Activated naive CD8-positive, alpha-beta T cell treated with anti-CD3 and anti-CD28 coated beads, Interleukin-2, amount 50 U/mL, for 24 hours (primary cell): ENCODE results near the gene ADSS2.
"Not testable (repeated sequence)": the region's sequence is repeated elsewhere in the genome, so short reads cannot be mapped to it uniquely, and the experiment has no call there.

Experiments used
- ATAC-seq: fragments of 150-1000 bp; cut with Tn5 transposase; one replicate; pipeline ENCODE4 v1.10.0; 2021
- DNase-seq: peaks from one replicate; pipeline ENCODE4 v3.0.0; 2021
- H3K27ac Mint-ChIP-seq: one replicate; pipeline ENCODE4 v1.8.0; 2021; ENCODE audit warnings: mild to moderate bottlenecking, mixed read lengths
- H3K27me3 Mint-ChIP-seq: one replicate; pipeline ENCODE4 v1.8.0; 2021; ENCODE audit warnings: mixed read lengths
- H3K36me3 Mint-ChIP-seq: one replicate; pipeline ENCODE4 v1.8.0; 2021; ENCODE audit warnings: low read depth, mixed read lengths
- H3K4me1 Mint-ChIP-seq: one replicate; pipeline ENCODE4 v1.8.0; 2021; ENCODE audit warnings: mixed read lengths
- H3K4me3 Mint-ChIP-seq: one replicate; pipeline ENCODE4 v1.8.0; 2021; ENCODE audit warnings: mild to moderate bottlenecking, moderate library complexity, mixed read lengths
- H3K9me3 Mint-ChIP-seq: one replicate; pipeline ENCODE4 v1.8.0; 2021; ENCODE audit warnings: mixed read lengths

ADSS2 gene

GRCh38 chr1:244451539-244451950 lies at the start of gene ADSS2:
TSS of gene ADSS2 (minus strand) at chr1:244451909. CDS start at chr1:244451817, 92 bp downstream.
- peaks cover 4% of the 10 kb centered on the region for H3K9me3 Mint-ChIP-seq
- H3K36me3 Mint-ChIP-seq = peaks cover 37% of the 10 kb centered on the region
- peak within 1 kb of the TSS; percentile 94 for H3K27ac Mint-ChIP-seq
- H3K4me1 Mint-ChIP-seq = peaks cover 48% of the 10 kb centered on the region
- H3K27me3 Mint-ChIP-seq = no peaks in the 10 kb centered on the region
- ATAC-seq (no peak), DNase-seq (no peak)
- peak within 1 kb of the TSS; percentile 90 for H3K4me3 Mint-ChIP-seq

GRCh38 chr1:244500515-244500914 lies 48.8 kb upstream of the ADSS2 start:
- not testable (repeated sequence) for H3K27me3 Mint-ChIP-seq, H3K9me3 Mint-ChIP-seq, H3K36me3 Mint-ChIP-seq, H3K4me1 Mint-ChIP-seq, DNase-seq, ATAC-seq, H3K4me3 Mint-ChIP-seq, H3K27ac Mint-ChIP-seq

GRCh38 chr1:244499484-244499883 lies 47.8 kb upstream of the ADSS2 start:
- H3K4me1 Mint-ChIP-seq, H3K27ac Mint-ChIP-seq, H3K36me3 Mint-ChIP-seq, ATAC-seq, H3K9me3 Mint-ChIP-seq, H3K27me3 Mint-ChIP-seq, H3K4me3 Mint-ChIP-seq, DNase-seq: not testable (repeated sequence)

GRCh38 chr1:244497805-244498204 lies 46.1 kb upstream of the ADSS2 start:
- no peak for ATAC-seq
- no peaks in the 10 kb centered on the region for H3K27me3 Mint-ChIP-seq
- peaks cover 5% of the 10 kb centered on the region for H3K36me3 Mint-ChIP-seq
- H3K9me3 Mint-ChIP-seq = peaks cover 7% of the 10 kb centered on the region
- no peak overlapping the region for H3K4me3 Mint-ChIP-seq
- no peaks in the 10 kb centered on the region for H3K4me1 Mint-ChIP-seq
- no peak overlapping the region for H3K27ac Mint-ChIP-seq
- DNase-seq = no peak

GRCh38 chr1:244496186-244496585 lies 44.5 kb upstream of the ADSS2 start:
- peaks cover 7% of the 10 kb centered on the region for H3K9me3 Mint-ChIP-seq
- H3K4me1 Mint-ChIP-seq = no peaks in the 10 kb centered on the region
- DNase-seq = no peak
- H3K4me3 Mint-ChIP-seq = no peak overlapping the region
- H3K27ac Mint-ChIP-seq = no peak overlapping the region
- no peak for ATAC-seq
- no peaks in the 10 kb centered on the region for H3K27me3 Mint-ChIP-seq
- H3K36me3 Mint-ChIP-seq = peaks cover 5% of the 10 kb centered on the region

- Mint-ChIP-seq H3K27ac (no peak overlapping the region), H3K27me3 (no peaks in the 10 kb centered on the region)
Observed at GRCh38 chr1:244494653-244495052, 42.9 kb upstream of the ADSS2 start.

GRCh38 chr1:244484971-244485370 lies 33.3 kb upstream of the ADSS2 start:
- not testable (repeated sequence) for H3K27ac Mint-ChIP-seq, ATAC-seq, DNase-seq

More at GRCh38 chr1:244494653-244495052, 42.9 kb upstream of the ADSS2 start:
- H3K4me3 Mint-ChIP-seq = no peak overlapping the region
- peaks cover 1% of the 10 kb centered on the region for H3K36me3 Mint-ChIP-seq
- DNase-seq (no peak), ATAC-seq (no peak)
- no peaks in the 10 kb centered on the region for H3K9me3 Mint-ChIP-seq
- H3K4me1 Mint-ChIP-seq = no peaks in the 10 kb centered on the region

GRCh38 chr1:244473059-244473605 lies 21.4 kb upstream of the ADSS2 start:
- Mint-ChIP-seq H3K27ac (no peak overlapping the region), H3K9me3 (peaks cover 10% of the 10 kb centered on the region), H3K4me3 (no peak overlapping the region), H3K27me3 (no peaks in the 10 kb centered on the region), H3K4me1 (peaks cover 2% of the 10 kb centered on the region), H3K36me3 (peaks cover 1% of the 10 kb centered on the region)
- DNase-seq = no peak
- ATAC-seq = no peak

More at GRCh38 chr1:244484971-244485370, 33.3 kb upstream of the ADSS2 start:
- H3K4me1 Mint-ChIP-seq, H3K9me3 Mint-ChIP-seq, H3K27me3 Mint-ChIP-seq, H3K4me3 Mint-ChIP-seq, H3K36me3 Mint-ChIP-seq: not testable (repeated sequence)

GRCh38 chr1:244466724-244467123 lies 15.0 kb upstream of the ADSS2 start:
- H3K9me3 Mint-ChIP-seq = no peaks in the 10 kb centered on the region
- H3K4me3 Mint-ChIP-seq = no peak overlapping the region
- ATAC-seq (no peak), DNase-seq (no peak)
- no peaks in the 10 kb centered on the region for H3K27me3 Mint-ChIP-seq
- H3K4me1 Mint-ChIP-seq = peaks cover 2% of the 10 kb centered on the region
- H3K36me3 Mint-ChIP-seq = no peaks in the 10 kb centered on the region
- no peak overlapping the region for H3K27ac Mint-ChIP-seq

GRCh38 chr1:244461245-244462071 lies 9.7 kb upstream of the ADSS2 start, which contains the start of gene CATSPERE:
TSS of gene CATSPERE (plus strand) at chr1:244461273. CDS start at chr1:244461430, 157 bp downstream.
- peaks cover 14% of the 10 kb centered on the region for H3K9me3 Mint-ChIP-seq
- H3K27ac Mint-ChIP-seq = peak within 1 kb of the TSS; percentile 97
- H3K4me3 Mint-ChIP-seq = peak within 1 kb of the TSS; percentile 84
- no peaks in the 10 kb centered on the region for H3K27me3 Mint-ChIP-seq
- ATAC-seq (peak; percentile 96), DNase-seq (peak; percentile 75)
- H3K36me3 Mint-ChIP-seq = peaks cover 17% of the 10 kb centered on the region
- peaks cover 15% of the 10 kb centered on the region for H3K4me1 Mint-ChIP-seq

GRCh38 chr1:244460197-244460596 lies 8.5 kb upstream of the ADSS2 start:
- peak overlapping the region; percentile 56 for H3K27ac Mint-ChIP-seq
- H3K4me3 Mint-ChIP-seq = peak overlapping the region; percentile 26
- no peak for ATAC-seq
- H3K27me3 Mint-ChIP-seq = no peaks in the 10 kb centered on the region
- peaks cover 14% of the 10 kb centered on the region for H3K9me3 Mint-ChIP-seq
- H3K36me3 Mint-ChIP-seq = peaks cover 17% of the 10 kb centered on the region
- DNase-seq = peak; percentile 46
- H3K4me1 Mint-ChIP-seq = peaks cover 15% of the 10 kb centered on the region

GRCh38 chr1:244458781-244459180 lies 7.1 kb upstream of the ADSS2 start:
- Mint-ChIP-seq H3K4me3 (no peak overlapping the region), H3K36me3 (peaks cover 17% of the 10 kb centered on the region), H3K27me3 (no peaks in the 10 kb centered on the region), H3K27ac (no peak overlapping the region), H3K4me1 (peaks cover 16% of the 10 kb centered on the region), H3K9me3 (peaks cover 14% of the 10 kb centered on the region)
- ATAC-seq (no peak), DNase-seq (no peak)

GRCh38 chr1:244456586-244456985 lies 4.9 kb upstream of the ADSS2 start:
- ATAC-seq (no peak), DNase-seq (no peak)
- Mint-ChIP-seq H3K36me3 (peaks cover 20% of the 10 kb centered on the region), H3K4me1 (peaks cover 29% of the 10 kb centered on the region), H3K27ac (no peak overlapping the region), H3K27me3 (no peaks in the 10 kb centered on the region), H3K9me3 (peaks cover 18% of the 10 kb centered on the region), H3K4me3 (no peak overlapping the region)

- no peak for ATAC-seq
- peaks cover 8% of the 10 kb centered on the region for H3K9me3 Mint-ChIP-seq
Observed at GRCh38 chr1:244454412-244454811, 2.7 kb upstream of the ADSS2 start.

More at GRCh38 chr1:244454412-244454811, 2.7 kb upstream of the ADSS2 start:
- H3K4me3 Mint-ChIP-seq = no peak overlapping the region
- H3K27ac Mint-ChIP-seq = no peak overlapping the region
- DNase-seq = no peak
- H3K27me3 Mint-ChIP-seq = no peaks in the 10 kb centered on the region
- H3K36me3 Mint-ChIP-seq = peaks cover 23% of the 10 kb centered on the region
- H3K4me1 Mint-ChIP-seq = peaks cover 26% of the 10 kb centered on the region
